ENCODE data around the gene ELMO1.

Gene ELMO1

DNA sequence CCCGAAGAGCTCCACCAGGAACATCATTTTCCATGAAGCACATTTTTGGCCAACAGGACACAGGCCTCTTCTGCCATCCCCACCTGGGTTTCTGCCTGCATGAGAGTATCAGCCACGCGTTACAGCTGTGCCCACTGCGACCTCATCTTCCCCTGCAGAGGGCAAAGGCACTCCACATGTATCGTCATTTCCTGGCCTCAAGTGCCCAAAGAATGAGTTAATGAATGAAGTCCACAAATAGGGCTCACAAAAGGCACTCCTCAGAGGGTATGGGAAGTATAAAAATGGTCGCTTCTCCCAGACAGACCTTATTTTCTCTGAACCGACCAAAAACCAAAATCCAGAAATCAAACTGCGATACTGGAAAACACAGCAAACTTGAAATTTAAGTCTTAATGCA is 18.5 kb downstream of the ELMO1 start:
- DNase-seq: no peak

DNA sequence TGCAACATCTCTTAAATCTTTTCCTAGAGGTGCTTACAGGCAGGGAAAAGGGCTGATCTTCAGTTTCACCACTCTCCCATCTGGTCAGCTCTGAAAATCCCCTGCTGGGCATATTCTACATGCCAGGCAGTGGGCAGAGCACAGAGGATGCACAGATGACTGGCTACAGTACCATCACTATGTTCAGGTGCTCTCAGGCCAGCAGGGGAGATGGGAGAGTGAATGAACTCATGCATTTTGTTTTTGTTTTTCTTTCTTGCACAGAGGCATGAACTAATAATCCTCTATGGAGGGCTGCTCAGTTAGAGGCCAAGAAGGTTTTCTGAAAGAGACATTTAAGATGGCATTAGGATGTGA is 19.3 kb downstream of the ELMO1 start:
- no peak for DNase-seq

DNA sequence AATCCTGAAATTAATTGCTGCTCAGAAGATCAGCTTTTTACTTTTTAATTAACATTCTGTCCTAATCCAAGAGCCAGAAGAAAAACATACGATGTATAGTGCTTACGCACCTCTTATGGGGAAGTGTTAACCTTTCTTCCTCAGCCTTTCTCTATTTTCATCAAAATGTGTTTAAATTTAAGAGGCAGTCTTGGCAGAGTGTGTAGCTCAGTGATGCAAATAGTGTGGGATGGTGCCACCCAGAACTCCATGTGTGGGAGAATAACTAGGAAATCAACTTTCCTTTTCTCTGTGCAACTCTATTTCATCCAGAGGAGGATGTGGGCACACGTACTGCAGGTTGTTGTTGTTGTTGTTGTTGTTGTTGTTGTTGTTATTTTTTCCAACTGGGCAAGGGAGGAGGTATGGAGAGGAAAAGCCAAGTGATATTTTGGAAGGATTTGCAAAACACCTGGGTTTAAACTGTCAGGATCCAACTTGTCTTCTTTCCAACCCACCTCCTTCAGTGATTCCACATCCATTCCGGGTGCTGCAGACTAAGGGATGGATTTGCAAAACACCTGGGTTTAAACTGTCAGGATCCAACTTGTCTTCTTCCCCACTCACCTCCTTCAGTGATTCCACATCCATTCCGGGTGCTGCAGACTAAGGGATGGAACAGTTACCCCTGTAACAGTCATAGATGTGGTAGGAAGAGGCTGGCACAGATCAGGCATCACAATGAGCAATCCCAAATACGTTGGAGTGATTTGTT is 19.8 kb downstream of the ELMO1 start:
- no peak for DNase-seq

DNA sequence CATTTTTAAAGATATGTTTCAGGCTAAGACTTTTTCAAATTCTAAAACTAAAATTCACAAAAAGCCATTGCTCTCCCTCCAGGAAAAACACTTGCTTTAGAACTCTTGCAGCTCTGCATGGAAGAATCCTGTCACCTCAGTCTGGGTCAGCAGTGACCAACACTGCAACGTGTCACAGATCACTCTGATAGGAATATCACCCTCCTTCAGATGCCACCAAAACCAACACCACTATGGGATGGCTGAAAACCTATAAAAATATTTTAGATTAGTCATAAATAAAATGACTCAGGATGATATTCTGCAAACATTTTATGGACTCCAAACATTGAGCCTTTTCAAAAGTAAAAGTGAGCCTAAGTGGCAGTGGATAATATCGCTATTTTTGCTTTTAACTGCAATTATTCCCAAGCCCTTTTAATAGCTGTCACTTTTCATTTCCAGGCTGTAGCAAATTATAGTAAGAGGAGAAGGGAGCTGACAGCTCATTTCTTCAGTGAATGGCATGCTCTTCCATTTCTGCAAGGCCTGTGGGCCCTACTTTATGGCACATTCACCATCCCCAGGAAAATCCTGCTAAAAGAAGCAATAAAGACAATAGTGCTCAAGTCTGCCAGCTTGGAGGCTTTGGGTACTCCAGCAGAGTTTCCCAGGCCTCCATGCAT is 21.3 kb downstream of the ELMO1 start:
- DNase-seq: no peak

DNA sequence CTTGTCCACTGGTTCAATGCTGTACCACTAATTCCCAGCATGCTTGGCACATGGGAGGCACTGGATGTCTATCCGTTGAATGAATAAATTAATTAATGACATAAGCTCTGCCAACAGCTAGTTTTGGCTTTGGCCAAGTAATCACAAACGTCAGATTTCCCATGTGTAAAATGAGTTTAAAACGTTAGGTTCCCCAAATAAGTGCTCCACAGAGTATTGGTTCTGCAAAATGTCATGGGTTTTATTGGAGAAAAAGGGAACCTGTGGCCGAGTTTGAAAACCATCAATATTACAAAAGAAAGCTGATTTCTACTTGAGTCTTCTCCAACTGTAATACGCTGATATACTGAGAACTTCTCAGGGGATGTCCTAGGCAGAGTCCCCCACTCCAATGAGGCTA is 23.2 kb downstream of the ELMO1 start:
- DNase-seq: peak; percentile 54 to 80 (median 71)

DNA sequence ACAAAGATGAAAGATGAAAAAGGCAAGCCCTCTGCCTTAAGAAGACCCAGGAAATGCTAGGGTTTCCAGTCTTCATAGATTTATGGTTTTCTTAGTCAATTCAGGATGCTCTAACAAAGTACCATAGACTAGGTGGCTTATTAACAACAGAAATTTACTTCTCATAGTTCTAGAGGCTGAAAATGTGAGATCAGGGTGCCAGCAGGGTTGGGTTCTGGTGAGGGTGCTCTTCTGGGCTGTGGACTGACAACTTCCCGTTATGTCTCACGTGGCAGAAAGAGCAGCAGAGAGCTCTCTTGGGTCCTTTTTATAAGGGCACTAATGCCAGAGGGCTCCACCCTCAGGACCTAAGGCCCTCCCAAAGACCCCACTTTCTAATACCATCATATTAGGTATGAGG is 23.7 kb downstream of the ELMO1 start:
- DNase-seq: peak in 2 of 3 donors; percentile 17 to 27

DNA sequence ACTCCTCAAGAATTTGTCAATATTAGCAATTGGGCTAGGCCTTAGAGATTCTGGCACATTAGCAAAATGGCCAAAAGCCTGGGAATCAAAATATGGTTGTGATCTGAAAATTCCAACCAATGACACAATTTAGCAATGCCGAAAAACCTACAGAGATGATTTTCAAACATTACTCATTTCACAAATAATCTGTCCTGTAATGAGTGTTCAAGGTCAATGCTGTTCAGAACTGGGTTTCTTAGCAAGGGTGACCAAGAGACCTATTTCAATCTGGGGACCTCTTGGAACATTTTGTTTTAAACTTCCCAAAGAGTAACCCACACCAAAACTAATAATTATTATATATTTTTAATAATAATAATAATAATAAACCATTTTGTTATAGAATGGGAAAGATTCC is 24.1 kb downstream of the ELMO1 start:
- no peak for DNase-seq

DNA sequence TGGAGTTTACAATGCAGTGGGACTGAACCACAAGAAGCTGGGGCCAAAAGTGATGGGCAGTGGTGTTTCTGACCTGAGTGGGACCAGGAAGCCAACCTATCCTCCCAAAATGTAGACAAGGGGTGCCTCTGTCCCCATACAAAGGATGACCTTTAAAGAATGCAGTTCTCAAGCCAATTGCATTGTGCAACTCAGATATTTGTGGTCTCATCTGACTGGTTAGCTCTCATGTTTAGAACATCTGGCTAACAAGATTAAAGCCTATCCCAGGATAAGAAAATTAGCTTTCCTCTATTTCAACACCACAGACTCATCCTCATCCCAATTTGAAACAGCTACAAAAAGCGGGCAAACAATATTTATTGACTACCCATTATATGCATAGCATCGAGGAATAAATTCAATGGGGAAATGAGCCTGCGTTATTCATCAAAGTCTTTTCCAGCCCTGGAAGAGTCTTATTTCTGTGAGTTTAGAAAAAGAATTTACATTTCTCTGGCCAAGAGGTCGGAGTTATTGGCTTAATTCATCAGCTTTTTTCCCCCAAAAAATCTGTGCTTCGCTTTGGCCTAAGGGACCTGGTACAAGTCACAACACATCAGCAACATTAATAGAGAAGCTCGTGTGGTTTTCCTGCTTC is 26.7 kb downstream of the ELMO1 start:
- no peak for DNase-seq

DNA sequence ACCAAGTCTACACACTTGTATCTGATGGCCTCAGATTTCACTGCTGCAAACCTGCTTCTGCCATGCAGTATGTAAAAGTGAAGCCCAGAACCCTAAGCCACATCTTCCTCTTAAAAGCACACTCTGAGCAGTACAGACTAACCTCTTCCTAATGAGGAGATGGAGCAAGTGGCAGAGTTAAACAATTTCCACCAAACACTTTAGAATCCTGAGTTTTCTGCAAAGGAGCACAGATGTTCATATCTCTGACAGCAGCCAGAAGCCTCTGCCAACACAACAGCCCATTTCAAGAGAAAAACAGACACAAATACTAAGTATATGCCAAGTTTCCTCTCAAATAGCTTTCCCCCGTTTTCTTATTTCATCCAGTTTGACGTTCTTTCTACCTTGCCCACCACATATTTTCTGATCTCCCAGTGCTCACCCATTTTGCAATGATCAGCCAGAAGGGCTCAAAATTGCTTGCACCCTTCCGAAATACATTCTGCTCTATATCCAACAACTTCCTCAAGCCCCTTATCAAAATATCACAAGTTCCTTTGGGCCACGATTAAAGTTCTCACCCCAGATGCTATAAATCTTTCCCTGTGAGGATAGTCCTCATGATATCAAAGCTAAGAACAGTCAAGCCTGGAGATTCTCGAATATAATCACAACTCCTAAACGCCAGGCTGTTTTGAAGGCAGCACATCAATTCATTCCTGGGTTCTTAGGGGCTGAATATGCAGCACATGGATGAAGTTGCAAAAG is 27.5 kb downstream of the ELMO1 start:
- DNase-seq: no peak

DNA sequence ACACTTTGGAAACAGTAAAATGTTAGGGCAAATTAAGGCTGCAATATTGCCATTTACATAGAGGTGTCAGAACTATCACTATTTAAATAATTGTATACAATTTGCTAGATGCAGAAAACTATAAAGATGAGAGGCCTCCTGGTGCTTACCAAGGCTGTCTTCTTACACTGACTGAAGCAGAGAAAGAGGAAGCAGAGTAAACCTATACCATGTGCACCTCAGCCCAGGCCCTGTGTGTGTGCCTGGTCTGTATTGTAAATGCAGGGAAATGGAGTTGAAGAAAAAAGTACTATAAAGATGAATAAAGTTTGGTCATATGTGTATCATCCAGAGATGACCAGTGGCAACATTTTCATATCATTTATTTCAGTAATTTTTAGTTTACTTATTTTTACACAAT is 29.2 kb downstream of the ELMO1 start:
- no peak for DNase-seq

DNA sequence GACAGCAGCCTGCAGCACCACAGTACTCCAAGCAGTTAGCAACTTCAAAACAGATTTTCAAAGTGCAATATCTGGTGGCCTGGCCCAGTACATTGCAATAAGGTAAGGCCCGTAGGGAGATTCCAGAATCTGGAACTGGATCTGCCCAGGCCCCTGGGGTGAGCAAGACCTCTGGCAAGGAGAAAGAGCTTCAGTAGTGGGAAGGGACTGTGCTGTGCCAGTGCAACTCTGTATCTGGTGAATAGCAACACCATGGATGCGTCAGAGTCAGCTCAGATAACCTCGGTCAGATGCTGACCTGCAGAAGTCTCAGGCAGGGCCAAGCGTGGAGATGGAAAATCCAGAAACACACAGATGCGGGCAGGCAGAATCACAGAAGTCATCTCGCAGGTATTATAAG is 30.3 kb downstream of the ELMO1 start:
- DNase-seq: no peak

DNA sequence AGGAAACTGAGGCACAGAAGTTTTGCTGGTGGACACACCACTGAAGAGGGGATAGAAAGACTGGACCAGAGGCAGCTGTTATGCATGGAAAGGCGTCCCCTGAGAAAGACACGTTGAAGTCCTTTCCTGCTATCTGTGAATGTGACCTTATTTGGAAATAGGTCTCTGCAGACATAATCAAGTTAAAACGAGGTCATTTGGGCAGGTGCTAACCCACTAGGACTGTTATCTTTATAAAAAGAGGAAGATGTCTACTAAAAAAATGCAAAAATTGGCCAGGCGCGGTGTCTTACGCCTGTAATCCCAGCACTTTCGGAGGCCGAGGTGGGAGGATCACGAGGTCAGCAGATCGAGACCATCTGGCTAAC is 31.6 kb downstream of the ELMO1 start:
- no peak for DNase-seq

DNA sequence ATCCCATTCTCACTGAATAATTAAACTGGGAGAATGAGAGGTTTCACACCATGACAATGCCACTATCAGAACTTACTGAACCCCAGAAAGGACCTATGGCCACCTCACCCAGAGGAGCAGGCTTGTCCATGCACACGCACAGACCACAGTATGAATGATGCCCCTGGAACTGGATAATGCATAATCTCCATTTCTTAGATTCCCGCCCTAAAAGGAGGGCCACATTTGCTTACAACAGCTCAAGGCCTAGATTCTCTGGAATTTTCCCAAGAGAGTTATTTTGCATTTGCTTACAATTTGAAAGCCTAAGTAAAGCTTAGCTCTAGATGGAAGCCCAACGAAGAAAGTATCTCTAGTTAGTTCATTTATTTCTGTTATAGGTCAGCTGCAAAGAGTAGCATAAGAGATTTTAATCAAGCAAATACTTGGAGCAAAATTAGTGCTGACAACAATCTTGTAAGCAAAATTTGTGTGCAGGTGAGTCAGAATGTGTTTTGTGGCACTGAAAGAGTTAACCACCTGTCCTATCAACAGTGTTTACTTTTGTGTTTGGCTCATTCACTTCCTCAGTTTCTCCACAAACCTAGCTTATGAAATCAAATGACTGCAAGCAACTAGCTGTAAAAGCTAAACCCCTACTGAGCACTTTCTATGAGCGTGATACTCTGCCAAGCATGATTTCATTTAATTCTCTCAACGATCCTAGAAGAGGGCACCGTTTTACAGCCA is 32.1 kb downstream of the ELMO1 start:
- no peak for DNase-seq

DNA sequence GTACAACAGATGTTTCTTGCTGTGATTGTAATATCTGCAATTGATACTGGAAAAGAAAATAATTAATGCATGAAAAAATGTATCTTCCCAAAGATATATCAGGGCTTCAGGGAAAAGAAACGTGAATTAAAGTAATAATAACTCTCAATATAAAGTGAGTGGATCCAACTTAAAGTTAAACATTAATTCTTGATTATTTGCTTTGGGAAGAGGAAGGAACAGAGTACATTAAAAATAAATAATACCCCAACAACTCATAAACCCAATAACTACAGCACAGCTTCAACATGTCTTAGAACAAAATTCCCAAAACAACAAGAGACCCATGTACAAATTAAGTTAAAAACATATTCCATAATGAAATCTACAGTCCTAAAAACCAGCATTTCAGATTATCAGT is 33.0 kb downstream of the ELMO1 start:
- DNase-seq: no peak

DNA sequence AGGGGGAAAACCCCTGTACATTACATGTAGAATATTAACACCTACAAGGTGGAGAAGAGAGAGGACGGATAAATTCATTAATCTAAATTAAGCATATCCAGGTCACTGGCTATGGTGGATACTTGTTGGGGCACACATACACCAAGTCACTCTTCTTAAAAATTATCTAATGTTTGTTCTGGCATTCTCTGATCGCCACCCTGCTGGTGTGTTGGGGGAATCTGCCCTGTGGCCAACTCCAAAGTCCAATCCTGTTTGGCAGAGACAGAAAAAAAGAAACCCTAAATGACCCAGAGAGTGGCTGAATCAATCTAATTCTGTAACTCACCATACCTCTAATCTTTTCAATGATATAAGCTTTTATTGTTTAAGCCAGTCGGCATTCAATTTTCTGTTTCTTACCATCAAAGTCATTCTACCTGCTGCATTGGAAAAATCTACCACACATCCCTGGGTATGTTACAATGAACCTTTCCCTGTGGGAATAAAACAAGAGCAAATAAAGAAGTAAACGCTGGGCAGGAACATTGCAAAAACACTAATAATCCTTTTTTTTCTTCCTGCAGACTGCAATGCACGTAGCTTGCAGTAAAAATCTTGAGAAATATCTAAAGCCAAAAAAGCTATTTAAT is 34.2 kb downstream of the ELMO1 start:
- DNase-seq: no peak

DNA sequence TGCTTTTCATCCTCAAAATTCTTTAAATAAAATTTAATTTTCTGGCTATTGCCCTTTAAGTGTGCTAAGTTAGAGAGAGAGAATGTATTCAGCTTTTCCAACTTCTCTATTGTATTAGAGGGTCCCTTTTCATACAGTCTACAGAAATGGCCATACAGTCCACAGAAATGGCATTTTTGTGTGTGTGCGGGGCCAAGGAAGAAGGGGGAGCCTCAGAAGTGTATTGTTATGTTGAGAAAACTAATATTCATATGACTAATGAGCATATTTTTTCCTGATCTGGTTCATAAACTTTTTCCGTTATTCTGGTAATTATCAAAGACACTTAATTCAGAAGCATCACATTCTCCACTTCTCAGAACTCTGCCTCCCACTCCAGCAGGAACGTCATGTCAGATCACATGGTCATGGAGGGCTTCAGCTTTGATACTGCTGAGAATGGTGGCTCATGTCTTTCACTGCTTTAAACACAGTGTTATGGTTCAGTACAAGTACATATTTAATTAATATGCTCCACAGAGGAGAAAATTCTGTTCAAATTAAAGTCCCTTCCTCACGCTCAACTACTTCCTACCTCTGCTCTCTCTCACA is 37.1 kb downstream of the ELMO1 start:
- DNase-seq: no peak

DNA sequence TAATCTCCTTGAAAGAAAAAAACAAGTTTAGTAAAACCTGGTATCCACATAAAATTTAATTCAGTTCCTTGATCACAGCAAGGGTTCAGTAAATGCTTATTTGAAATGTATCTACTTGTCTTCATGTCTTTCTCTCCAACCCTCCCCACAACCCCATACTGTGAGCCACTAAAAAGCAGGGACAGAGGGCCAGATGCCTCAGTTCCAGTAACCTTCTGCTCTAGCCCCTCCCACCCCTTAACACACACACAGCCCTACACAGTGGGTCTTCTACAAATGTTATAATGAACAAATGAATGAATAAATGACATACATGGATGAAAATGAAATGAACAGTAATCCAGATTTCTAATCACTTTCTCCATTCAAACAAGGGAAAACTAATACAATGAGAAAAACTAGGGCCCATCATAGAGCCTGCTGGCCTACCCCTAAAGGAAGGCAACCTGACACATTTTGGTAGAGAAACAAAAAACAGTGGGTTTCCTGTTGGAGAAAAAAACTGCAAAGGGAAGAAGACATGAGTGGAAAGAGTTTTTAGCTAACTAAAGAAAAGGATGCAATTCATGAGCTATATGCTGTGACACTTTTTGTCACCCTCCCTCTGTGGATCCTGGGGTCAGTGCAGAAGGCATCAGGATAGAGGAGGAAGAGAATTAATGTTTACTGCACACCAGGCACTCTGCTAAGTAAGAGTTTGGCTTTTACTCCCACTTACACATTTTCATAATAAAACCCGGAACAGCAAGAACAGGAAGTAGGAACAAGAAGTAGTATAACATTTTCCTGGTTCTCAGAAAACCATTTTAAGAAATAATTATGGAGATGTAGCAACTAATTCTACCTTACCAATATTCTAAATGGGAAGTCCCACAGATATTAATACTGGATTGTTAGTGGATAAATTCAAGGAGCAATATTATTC is 38.1 kb downstream of the ELMO1 start:
- peak; percentile 24 to 63 (median 61) for DNase-seq

DNA sequence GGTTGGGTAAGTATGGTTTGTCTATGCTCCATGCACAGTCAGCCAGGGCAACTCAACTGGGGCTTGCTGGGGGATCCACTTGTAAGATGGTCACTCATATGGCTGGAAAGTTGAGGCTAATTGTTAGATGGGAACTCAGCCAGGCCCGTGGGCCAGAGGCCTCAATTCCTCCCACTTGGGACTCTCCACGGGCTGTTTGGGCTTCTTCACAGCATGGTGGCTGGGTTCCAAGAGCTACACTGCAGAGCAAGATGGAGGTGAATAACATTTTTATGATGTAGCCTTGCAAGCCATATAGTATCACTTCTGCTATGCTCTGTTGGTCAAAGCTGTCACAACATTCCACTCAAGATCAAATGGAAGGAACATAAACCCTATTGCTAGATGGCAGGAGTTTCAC is 39.2 kb downstream of the ELMO1 start:
- DNase-seq: peak; percentile 58 to 82 (median 80)

DNA sequence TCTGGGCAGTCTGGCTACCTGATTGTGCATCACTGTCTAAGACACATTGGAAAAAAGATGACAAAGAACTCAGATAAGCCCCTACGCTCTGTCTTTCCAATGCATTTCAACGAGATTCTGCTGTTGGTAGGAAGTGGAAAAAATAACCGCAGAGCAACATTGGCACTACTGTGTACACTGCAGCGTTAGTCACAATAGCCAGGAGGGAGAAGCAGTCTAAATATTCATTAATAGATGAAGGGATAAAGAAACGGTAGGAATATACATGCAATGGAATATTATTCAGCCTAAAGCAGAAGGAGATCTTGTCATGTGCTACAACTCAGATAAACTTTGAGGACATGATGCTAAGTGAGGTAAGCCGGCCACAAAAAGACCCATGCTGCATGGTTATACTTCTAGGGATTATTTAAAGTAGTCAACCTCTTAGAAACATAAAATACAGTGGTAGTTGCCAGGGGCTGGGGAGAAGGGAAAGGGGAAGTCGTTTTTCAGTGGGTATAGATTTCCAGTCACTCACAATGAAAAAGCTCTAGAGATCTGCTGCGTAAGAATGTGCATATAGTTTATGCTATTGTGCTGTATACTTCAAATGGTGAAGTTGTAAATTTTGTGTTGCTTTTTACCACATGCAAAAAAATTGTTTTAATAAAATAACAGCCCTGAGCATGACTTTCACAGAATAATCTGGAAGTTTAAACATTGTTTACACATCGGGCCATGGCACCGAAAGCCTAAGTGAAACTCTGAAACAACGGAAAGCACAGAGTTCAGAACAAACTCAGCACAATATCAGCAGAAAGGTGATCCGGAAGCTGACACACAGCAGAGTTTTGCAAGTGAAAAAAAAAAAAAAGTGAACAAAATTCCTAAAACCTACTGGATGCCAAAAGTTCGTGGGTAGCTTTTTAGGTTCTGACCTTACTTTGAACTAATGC is 40.1 kb downstream of the ELMO1 start:
- DNase-seq: peak; percentile 45 to 72 (median 46)
